Activated CD4-positive, alpha-beta memory T cell treated with anti-CD3 and anti-CD28 coated beads for 36 hours (primary cell): ENCODE measurements around the gene NAMPT. TPM values are rescaled to one million over a fixed set of nuclear protein-coding genes. Genes with fewer than 3 reads are reported as not detected.

Experiments
- CTCF ChIA-PET: fragments of 350-600 bp; sonication (Branson Sonifier 250); formaldehyde crosslinking; loops from one replicate; lab custom pipeline; 2021; ENCODE audit warnings: antibody characterized with exemption, inconsistent platforms; lab: Charles Lee
- POLR2A ChIA-PET: fragments of 350-600 bp; sonication (Branson Sonifier 250); formaldehyde crosslinking; loops from one replicate; lab custom pipeline; 2021; ENCODE audit warnings: antibody characterized with exemption; lab: Charles Lee
- DNase-seq: peaks from one replicate; pipeline ENCODE4 v3.0.0-alpha.2; 2020
- H3K27ac Mint-ChIP-seq: one replicate; pipeline ENCODE4 v1.8.0; 2021; ENCODE audit warnings: mixed read lengths
- H3K27me3 Mint-ChIP-seq: one replicate; pipeline ENCODE4 v1.8.0; 2021; ENCODE audit warnings: mixed read lengths
- H3K36me3 Mint-ChIP-seq: one replicate; pipeline ENCODE4 v1.8.0; 2021; ENCODE audit warnings: mixed read lengths
- H3K4me1 Mint-ChIP-seq: one replicate; pipeline ENCODE4 v1.8.0; 2021; ENCODE audit warnings: low read depth, mixed read lengths
- H3K4me3 Mint-ChIP-seq: one replicate; pipeline ENCODE4 v1.8.0; 2021; ENCODE audit warnings: mild to moderate bottlenecking, mixed read lengths
- H3K9me3 Mint-ChIP-seq: one replicate; pipeline ENCODE4 v1.8.0; 2021; ENCODE audit warnings: mixed read lengths
- intact Hi-C: fragments of 100-400 bp; cut with micrococcal nuclease; formaldehyde crosslinking; loops from one replicate; pipeline ENCODE4 v1.15.1; 2023
- total RNA-seq, 2 experiments: library from RNA; stranded (reverse); gene quantifications; one replicate each; pipeline ENCODE4 v1.2.3, GENCODE V29; 2021

Gene NAMPT
- total RNA-seq, 2 experiments from 2014 or later, result 543 to 552 TPM

DNA sequence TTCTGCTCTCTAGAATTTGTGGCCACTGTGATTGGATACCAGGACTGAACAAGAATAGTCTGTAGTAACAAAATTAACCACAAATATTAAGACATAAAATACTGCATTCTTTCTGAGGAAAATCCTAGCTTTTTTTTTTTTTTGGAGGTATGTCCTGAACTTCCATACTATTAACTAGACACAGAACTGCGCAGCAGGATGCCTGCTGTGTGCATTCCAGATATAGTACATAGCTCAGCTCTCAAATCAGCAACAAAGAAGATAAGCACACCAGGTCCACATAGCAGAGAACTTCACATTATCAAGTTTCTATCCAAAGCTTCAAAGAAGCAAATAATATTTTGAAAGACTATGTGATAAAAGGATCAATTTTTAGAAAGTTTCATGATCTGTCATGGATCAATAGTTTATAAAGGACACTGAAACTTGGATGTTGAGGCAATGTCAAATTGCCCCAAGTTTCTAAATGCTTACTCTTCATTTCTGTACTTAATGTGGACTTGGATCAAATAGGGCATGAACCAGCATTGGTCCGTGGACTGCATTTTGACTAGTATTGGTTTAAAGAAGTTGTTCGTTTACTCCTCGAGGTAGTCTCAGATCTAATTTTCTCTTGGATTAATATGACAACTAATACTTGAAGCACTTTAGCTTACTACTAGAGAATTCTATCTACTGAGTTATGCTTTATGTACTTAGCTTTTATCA is 15.4 kb downstream of the NAMPT start:
- intact Hi-C loops, result no loop called here
- DNase-seq, result no peak
- H3K36me3 Mint-ChIP-seq, result peaks cover 74% of the 10 kb centered on the region
- H3K4me3 Mint-ChIP-seq, result no peak overlapping the region
- peaks cover 32% of the 10 kb centered on the region for H3K4me1 Mint-ChIP-seq
- CTCF ChIA-PET, result interaction anchor here (1.2 to 1.3 kb wide), 2 partner anchors 9 to 92 kb away, joined by 4 read pairs; no protein-coding TSS in a partner anchor
- POLR2A ChIA-PET, result interaction anchor here (0.9 to 1.9 kb wide), 5 partner anchors 9 to 78 kb away, joined by 3 to 13 read pairs (median 3); partner anchors contain the start of gene NAMPT
- no peaks in the 10 kb centered on the region for H3K27me3 Mint-ChIP-seq
- no peak overlapping the region for H3K27ac Mint-ChIP-seq
- no peaks in the 10 kb centered on the region for H3K9me3 Mint-ChIP-seq

DNA sequence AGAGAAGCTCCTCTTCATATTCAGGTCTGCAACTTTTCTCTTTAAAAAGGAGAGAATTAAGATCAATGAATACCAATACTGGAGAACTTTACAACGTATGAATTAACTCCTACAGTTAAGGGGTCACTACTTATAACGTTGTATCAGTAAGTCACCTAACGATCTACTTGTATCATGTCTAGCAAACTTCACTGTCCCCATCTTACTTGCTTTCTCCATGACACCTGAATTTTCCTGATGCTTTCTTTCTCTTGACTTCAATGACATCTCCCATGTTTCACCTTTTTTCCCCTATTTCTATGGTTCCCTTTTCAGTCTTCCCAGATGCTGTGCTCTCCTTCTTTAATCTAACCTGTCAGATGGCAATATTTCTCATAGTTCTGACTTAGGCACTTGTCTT is 19.6 kb downstream of the NAMPT start:
- peaks cover 49% of the 10 kb centered on the region for H3K4me1 Mint-ChIP-seq
- H3K36me3 Mint-ChIP-seq, result peaks cover 82% of the 10 kb centered on the region
- intact Hi-C loops, result no loop called here
- no peak for DNase-seq
- ChIA-PET CTCF (interaction anchor here (1.8 kb wide), 1 partner anchor 197 kb away, joined by 10 read pairs; no protein-coding TSS in a partner anchor), POLR2A (no interaction called here)
- H3K4me3 Mint-ChIP-seq, result no peak overlapping the region
- H3K9me3 Mint-ChIP-seq, result no peaks in the 10 kb centered on the region
- no peaks in the 10 kb centered on the region for H3K27me3 Mint-ChIP-seq
- H3K27ac Mint-ChIP-seq, result no peak overlapping the region

DNA sequence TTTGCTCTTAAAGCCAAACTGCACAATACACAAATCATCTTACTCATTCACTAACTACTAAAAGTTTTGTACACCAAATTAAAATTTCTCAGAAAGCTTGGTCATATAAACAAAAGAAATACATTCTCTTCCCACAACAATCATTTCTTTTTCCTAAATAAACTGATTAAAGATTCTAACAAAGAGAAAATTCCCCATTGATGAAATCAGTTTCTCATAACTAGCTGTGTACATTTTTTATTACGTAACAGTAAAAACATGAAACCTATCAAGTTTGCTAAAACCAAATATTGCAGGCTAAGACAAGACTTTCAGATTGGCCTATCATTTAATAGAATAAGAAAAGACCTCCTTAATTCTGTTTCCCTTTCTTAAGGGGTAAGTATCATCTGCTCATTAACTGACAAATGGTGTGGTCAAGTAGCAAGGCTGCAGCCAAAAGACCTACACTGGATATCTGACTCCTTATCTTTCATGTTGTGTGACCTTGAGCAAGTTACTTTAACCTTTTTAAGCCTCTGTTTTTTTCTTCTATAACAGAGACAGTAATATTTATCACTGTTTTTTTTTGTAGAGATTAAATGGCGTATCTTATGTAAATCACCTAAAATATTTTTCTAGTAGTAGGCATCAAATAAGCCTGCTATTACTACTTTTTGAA is 22.4 kb downstream of the NAMPT start:
- peaks cover 89% of the 10 kb centered on the region for H3K36me3 Mint-ChIP-seq
- intact Hi-C loops, result loop anchor here (5.0 kb wide), 1 partner anchor 200 kb away; no protein-coding TSS in a partner anchor
- H3K27me3 Mint-ChIP-seq, result no peaks in the 10 kb centered on the region
- DNase-seq, result no peak
- no peak overlapping the region for H3K27ac Mint-ChIP-seq
- CTCF ChIA-PET, result interaction anchor here (1.8 kb wide), 1 partner anchor 200 kb away, joined by 6 read pairs; no protein-coding TSS in a partner anchor
- H3K9me3 Mint-ChIP-seq, result no peaks in the 10 kb centered on the region
- no peak overlapping the region for H3K4me3 Mint-ChIP-seq
- POLR2A ChIA-PET, result interaction anchor here (1.1 to 1.4 kb wide), 2 partner anchors 11 to 16 kb away, joined by 4 to 6 read pairs; no protein-coding TSS in a partner anchor
- H3K4me1 Mint-ChIP-seq, result peaks cover 72% of the 10 kb centered on the region

DNA sequence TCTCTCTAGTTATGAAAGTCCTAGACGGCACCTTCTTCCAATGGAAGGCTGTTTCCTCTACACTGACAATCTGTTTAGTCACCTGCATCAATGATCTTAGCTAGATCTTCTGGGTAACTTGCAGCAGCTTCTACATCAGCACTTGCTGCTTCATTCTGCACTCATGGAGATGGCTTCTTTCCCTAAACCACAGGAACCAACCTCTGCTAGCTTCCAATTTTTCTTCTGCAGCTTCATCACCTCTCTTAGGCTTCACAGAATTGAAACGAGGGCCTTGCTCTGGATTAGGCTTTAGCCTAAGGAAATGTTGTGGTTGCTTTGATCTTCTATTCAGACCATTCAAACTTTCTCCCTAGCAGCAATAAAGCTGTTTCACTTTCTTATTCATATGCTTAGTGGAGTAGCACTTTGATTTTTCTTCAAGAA is 24.6 kb downstream of the NAMPT start:
- Mint-ChIP-seq H3K27ac (peak overlapping the region; percentile 78), H3K9me3 (no peaks in the 10 kb centered on the region), H3K4me3 (no peak overlapping the region), H3K27me3 (no peaks in the 10 kb centered on the region), H3K4me1 (peaks cover 75% of the 10 kb centered on the region), H3K36me3 (peaks cover 86% of the 10 kb centered on the region)
- intact Hi-C loops, result loop anchor here (5.0 kb wide), 1 partner anchor 202 kb away; no protein-coding TSS in a partner anchor
- CTCF ChIA-PET, result interaction anchor here (0.6 to 1.8 kb wide), 3 partner anchors 19 to 204 kb away, joined by 3 to 6 read pairs (median 3); no protein-coding TSS in a partner anchor
- no peak for DNase-seq
- POLR2A ChIA-PET, result interaction anchor here (0.7 to 1.6 kb wide), 5 partner anchors 10 to 220 kb away, joined by 3 to 4 read pairs (median 3); partner anchors contain the start of gene NAMPT

DNA sequence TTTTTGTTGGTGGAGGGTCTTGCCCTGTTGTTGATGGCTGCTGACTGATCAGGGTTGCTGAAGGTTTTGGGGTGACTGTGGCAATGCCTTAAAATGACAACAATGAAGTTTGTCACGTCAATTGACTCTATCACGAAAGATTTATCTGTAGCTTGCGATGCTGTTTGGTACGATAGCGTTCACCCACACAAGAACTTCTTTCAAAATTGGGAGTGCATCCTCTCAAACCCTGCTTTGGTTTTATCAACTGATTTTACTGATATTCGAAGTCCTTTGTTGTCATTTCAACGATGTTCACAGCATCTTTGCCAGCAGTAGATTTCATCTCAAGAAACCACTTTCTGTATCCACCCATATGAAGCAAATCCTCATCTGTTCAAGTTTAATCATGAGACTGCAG is 26.0 kb downstream of the NAMPT start:
- CTCF ChIA-PET, result interaction anchor here (1.1 to 2.2 kb wide), 2 partner anchors 12 to 203 kb away, joined by 3 to 7 read pairs; no protein-coding TSS in a partner anchor
- no peak overlapping the region for H3K4me3 Mint-ChIP-seq
- intact Hi-C loops, result no loop called here
- H3K27ac Mint-ChIP-seq, result no peak overlapping the region
- peaks cover 82% of the 10 kb centered on the region for H3K4me1 Mint-ChIP-seq
- H3K36me3 Mint-ChIP-seq, result peaks cover 87% of the 10 kb centered on the region
- H3K9me3 Mint-ChIP-seq, result no peaks in the 10 kb centered on the region
- no peak for DNase-seq
- H3K27me3 Mint-ChIP-seq, result no peaks in the 10 kb centered on the region
- POLR2A ChIA-PET, result interaction anchor here (1.6 kb wide), 1 partner anchor 26 kb away, joined by 4 read pairs; the partner anchor contains the start of gene NAMPT

DNA sequence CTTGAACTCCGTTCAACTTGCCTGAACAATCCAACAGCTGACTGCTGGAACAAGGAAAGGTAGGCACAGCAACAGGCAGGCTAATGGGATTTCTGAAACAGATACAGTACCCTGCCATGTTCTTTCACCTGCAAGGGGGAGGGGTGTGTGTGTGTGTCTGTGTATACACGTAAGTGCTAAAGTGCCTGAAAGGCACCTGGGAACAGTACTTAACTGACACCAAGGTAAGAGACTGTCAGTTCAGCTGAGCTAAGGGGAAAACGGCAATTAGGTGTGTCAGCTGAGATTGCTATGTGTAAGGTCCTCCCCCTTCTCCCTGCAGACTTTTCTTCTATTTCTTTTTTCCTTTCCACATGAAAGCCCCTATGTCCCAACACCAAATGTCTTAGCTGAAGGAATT is 27.0 kb downstream of the NAMPT start:
- Mint-ChIP-seq H3K4me1 (peaks cover 77% of the 10 kb centered on the region), H3K9me3 (no peaks in the 10 kb centered on the region), H3K4me3 (no peak overlapping the region), H3K36me3 (peaks cover 87% of the 10 kb centered on the region), H3K27me3 (no peaks in the 10 kb centered on the region), H3K27ac (peak overlapping the region; percentile 19)
- no peak for DNase-seq
- ChIA-PET CTCF (interaction anchor here (1.1 to 2.2 kb wide), 2 partner anchors 13 to 204 kb away, joined by 3 to 7 read pairs; no protein-coding TSS in a partner anchor), POLR2A (interaction anchor here (0.6 to 1.4 kb wide), 3 partner anchors 9 to 20 kb away, joined by 3 read pairs; no protein-coding TSS in a partner anchor)
- intact Hi-C loops, result no loop called here

DNA sequence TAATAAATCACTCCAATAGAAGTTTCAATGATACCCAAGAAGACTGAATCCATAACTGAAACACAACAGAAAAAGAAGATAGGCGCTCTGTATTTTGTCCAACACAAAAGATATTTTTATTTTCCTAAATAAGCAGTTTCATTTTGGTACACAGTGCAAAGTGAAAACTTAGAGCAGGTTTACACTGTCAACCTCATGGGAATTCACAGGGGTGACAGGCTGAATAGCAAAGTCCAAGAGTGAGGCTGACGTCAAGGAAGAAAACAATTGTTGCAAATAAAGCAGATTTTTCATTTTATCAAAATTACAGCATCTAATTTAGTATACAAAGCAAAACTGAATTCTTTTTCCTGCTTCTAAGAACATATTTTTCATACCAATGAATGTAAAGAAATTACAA is 28.6 kb downstream of the NAMPT start:
- H3K27me3 Mint-ChIP-seq, result no peaks in the 10 kb centered on the region
- CTCF ChIA-PET, result no interaction called here
- H3K27ac Mint-ChIP-seq, result peak overlapping the region; percentile 68
- no peak for DNase-seq
- intact Hi-C loops, result no loop called here
- no peaks in the 10 kb centered on the region for H3K9me3 Mint-ChIP-seq
- H3K4me1 Mint-ChIP-seq, result peaks cover 67% of the 10 kb centered on the region
- no peak overlapping the region for H3K4me3 Mint-ChIP-seq
- POLR2A ChIA-PET, result interaction anchor here (1.4 kb wide), 1 partner anchor 14 kb away, joined by 3 read pairs; no protein-coding TSS in a partner anchor
- peaks cover 89% of the 10 kb centered on the region for H3K36me3 Mint-ChIP-seq

DNA sequence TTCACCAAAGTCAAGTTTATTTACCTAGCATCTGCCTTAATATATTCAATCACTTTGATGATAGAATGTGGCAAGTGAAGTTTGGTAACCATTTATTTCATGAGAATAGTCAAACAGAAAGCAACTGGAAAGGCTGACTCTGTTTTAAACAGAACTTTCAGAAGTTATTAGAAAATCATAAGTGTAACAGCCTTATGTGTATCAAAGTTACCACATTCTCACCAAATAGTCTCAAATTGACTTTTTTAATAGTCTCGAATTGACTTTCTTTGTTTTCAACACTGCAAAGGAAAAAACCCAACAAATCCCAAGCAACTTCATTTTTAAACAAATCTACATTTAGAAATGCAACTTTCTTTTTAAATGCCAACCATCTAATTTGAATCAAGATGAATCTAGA is 29.5 kb downstream of the NAMPT start:
- Mint-ChIP-seq H3K27ac (peak overlapping the region; percentile 68), H3K9me3 (no peaks in the 10 kb centered on the region), H3K4me1 (peaks cover 58% of the 10 kb centered on the region), H3K27me3 (no peaks in the 10 kb centered on the region), H3K4me3 (no peak overlapping the region), H3K36me3 (peaks cover 84% of the 10 kb centered on the region)
- no peak for DNase-seq
- CTCF ChIA-PET, result interaction anchor here (1.4 to 1.5 kb wide), 2 partner anchors 170 to 207 kb away, joined by 3 read pairs; no protein-coding TSS in a partner anchor
- intact Hi-C loops, result loop anchor here (1.0 kb wide), 5 partner anchors 25 to 225 kb away; no protein-coding TSS in a partner anchor
- POLR2A ChIA-PET, result no interaction called here

DNA sequence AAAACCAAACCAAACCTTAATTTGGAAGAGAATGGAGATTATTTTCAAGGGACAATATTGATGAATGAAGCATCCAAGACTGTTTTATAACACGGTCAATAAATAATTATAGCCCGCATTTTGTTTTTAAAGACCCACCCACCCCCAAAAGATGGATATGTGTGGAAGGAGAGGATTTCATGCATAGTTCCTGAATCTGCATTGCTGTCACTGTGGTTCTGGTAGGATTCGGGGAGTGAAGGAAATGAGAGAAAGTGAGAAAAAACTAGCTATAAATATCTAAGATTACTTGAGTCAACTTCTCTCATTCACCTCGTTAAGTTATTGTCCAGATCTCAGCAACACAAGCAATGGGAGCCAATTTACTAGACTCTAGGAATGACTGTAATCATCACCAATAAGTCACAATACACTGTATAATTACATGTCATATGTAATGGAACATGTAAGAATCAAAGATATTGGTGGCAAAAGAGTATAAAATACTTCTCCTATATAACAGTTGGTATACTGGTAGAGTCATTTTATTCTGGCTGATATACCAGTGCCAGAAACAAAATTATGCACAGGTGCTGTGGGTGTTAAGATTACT is 30.2 kb downstream of the NAMPT start:
- Mint-ChIP-seq H3K27me3 (no peaks in the 10 kb centered on the region), H3K36me3 (peaks cover 79% of the 10 kb centered on the region), H3K4me3 (no peak overlapping the region), H3K4me1 (peaks cover 51% of the 10 kb centered on the region), H3K27ac (peak overlapping the region; percentile 68), H3K9me3 (no peaks in the 10 kb centered on the region)
- no peak for DNase-seq
- POLR2A ChIA-PET, result interaction anchor here (1.2 kb wide), 1 partner anchor 170 kb away, joined by 4 read pairs; no protein-coding TSS in a partner anchor
- CTCF ChIA-PET, result interaction anchor here (0.6 to 1.5 kb wide), 3 partner anchors 31 to 207 kb away, joined by 3 read pairs; partner anchors contain the start of gene NAMPT
- intact Hi-C loops, result loop anchor here (1.0 kb wide), 5 partner anchors 26 to 226 kb away; no protein-coding TSS in a partner anchor

DNA sequence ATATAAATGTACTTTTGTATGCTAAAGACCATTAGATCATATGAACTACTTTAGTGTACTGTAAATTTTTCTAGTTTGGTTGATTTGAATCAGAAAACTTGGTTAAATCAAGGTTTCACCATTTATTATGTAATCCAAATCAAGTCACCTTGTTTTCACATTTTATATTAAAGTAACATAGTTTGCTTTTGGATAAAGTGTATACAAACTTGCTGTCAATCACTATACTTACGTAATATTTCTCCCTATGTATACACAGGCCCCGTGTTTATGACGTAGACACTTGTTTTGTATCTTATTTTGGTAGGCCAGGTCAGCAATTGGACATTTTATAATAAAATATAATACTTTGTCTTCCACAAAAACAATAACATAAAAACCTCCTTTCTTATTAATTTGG is 32.2 kb downstream of the NAMPT start:
- no peak for DNase-seq
- no peaks in the 10 kb centered on the region for H3K27me3 Mint-ChIP-seq
- ChIA-PET CTCF (no interaction called here), POLR2A (no interaction called here)
- no peak overlapping the region for H3K4me3 Mint-ChIP-seq
- intact Hi-C loops, result no loop called here
- peaks cover 35% of the 10 kb centered on the region for H3K4me1 Mint-ChIP-seq
- H3K9me3 Mint-ChIP-seq, result peaks cover 5% of the 10 kb centered on the region
- peaks cover 76% of the 10 kb centered on the region for H3K36me3 Mint-ChIP-seq
- no peak overlapping the region for H3K27ac Mint-ChIP-seq

DNA sequence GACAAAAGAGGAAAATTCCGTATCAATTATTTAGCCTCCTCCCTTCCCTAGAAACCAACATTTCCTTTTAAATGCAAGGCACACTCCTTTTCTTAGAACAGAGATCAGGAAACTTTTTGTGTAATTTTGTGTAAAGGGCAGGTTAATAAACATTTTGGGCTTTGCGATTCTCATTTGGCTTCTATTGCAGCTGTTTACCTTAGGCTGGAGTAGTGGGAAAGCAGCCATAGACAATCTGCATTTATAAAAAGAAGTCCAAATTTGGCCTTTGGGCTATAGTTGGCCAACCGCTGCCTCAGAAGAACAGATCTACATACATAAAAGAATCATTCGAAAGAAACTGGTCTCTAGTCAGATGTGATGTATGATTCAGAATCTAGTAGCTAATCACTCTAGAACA is 35.3 kb downstream of the NAMPT start:
- Mint-ChIP-seq H3K27ac (no peak overlapping the region), H3K27me3 (no peaks in the 10 kb centered on the region), H3K36me3 (peaks cover 61% of the 10 kb centered on the region), H3K4me1 (peaks cover 10% of the 10 kb centered on the region), H3K9me3 (peaks cover 14% of the 10 kb centered on the region), H3K4me3 (no peak overlapping the region)
- CTCF ChIA-PET, result no interaction called here
- DNase-seq, result no peak
- intact Hi-C loops, result no loop called here
- POLR2A ChIA-PET, result no interaction called here
